AG09309 (cell line): ENCODE data around the gene LIM2.

Experiments used
- DNase-seq: peaks from one replicate; pipeline ENCODE4 v3.0.0-alpha.2; 2010; ENCODE audit warnings: low read depth
- H3K4me3 ChIP-seq: 2 replicates; pipeline ENCODE4 v1.5.1; 2011; ENCODE audit warnings: mild to moderate bottlenecking, low read depth, low read length, moderate library complexity; ENCODE audit not compliant: control insufficient read depth
- CTCF ChIP-seq: IDR thresholded peaks from 2 replicates; pipeline ENCODE4 v1.5.1; 2011; ENCODE audit warnings: mild to moderate bottlenecking, low read depth, low read length, inconsistent platforms; ENCODE audit not compliant: insufficient read depth, control insufficient read depth; ENCODE audit errors: missing control alignments

LIM2 gene

GRCh38 chr19:51330366-51330765, 57.4 kb downstream of the LIM2 start:
- no peak overlapping the region for H3K4me3 ChIP-seq
- TF ChIP-seq CTCF, result no peak
- DNase-seq, result no peak
